K562 (cell line): Measurements from ENCODE around the gene GRWD1. TPM values are rescaled to one million over a fixed set of nuclear protein-coding genes. Genes with fewer than 3 reads are reported as not detected.

Experiments
- ARID3B ChIP-seq: fragments of 250-450 bp; sonication (Bioruptor Pico); IDR thresholded peaks from 2 replicates; pipeline ENCODE4 v1.4.0; 2020; ENCODE audit warnings: borderline replicate concordance
- CAMTA2 ChIP-seq: fragments of 250-450 bp; sonication (Bioruptor Pico); conservative IDR thresholded peaks from 2 replicates; pipeline ENCODE4 v1.5.1; 2022
- CC2D1A ChIP-seq: fragments of 450-650 bp; IDR thresholded peaks from 2 replicates; pipeline ENCODE4 v1.6.1; 2017; ENCODE audit warnings: mild to moderate bottlenecking
- DNMT1 ChIP-seq: fragments of 450-650 bp; IDR thresholded peaks from 2 replicates; pipeline ENCODE4 v1.6.1; 2016; ENCODE audit warnings: antibody characterized with exemption, mild to moderate bottlenecking
- E4F1 ChIP-seq: fragments of 250-450 bp; sonication (Bioruptor Pico); IDR thresholded peaks from 2 replicates; pipeline ENCODE4 v1.5.0; 2021; ENCODE audit warnings: mild to moderate bottlenecking, borderline replicate concordance
- EGR1 ChIP-seq: fragments of 450-650 bp; conservative IDR thresholded peaks from 2 replicates; pipeline ENCODE4 v1.6.1; 2017; ENCODE audit warnings: mild to moderate bottlenecking
- ELK1 ChIP-seq: sonication (generic); formaldehyde crosslinking; IDR thresholded peaks from 2 replicates; pipeline ENCODE4 v1.8.1; 2022; ENCODE audit warnings: missing genetic modification reagents
- HIVEP1 ChIP-seq: fragments of 250-450 bp; sonication (Bioruptor Pico); IDR thresholded peaks from 2 replicates; pipeline ENCODE4 v1.4.0; 2020; ENCODE audit warnings: mild to moderate bottlenecking
- JUND ChIP-seq, 2 experiments: IDR thresholded peaks; 2 replicates in 1 of 2; 3 replicates in 1 of 2; pipeline ENCODE4 v1.6.1; 2011; ENCODE audit warnings: borderline replicate concordance in 2 of 2, low read depth in 2 of 2, low read length in 2 of 2, improper control_type of control experiment in 1 of 2, missing biosample characterization in 1 of 2, missing genetic modification characterization in 1 of 2, missing genetic modification reagents in 1 of 2
- L3MBTL2 ChIP-seq: fragments of 450-650 bp; IDR thresholded peaks from 2 replicates; pipeline ENCODE4 v1.6.1; 2016; ENCODE audit warnings: mild to moderate bottlenecking, moderate library complexity
- NFE2 ChIP-seq: IDR thresholded peaks from 2 replicates; pipeline ENCODE4 v1.6.1; 2014; ENCODE audit warnings: antibody characterized with exemption, low read depth
- PREB ChIP-seq: sonication (generic); formaldehyde crosslinking; IDR thresholded peaks from 2 replicates; pipeline ENCODE4 v1.8.1; 2023; ENCODE audit warnings: mild to moderate bottlenecking, missing genetic modification reagents
- RAD51 ChIP-seq: fragments of 450-650 bp; IDR thresholded peaks from 2 replicates; pipeline ENCODE4 v1.7.1; 2016; ENCODE audit warnings: low read depth, mild to moderate bottlenecking, borderline replicate concordance
- RBFOX2 ChIP-seq: fragments of 200-400 bp; formaldehyde crosslinking; IDR thresholded peaks from 2 replicates; pipeline ENCODE4 v1.6.1; 2017; ENCODE audit warnings: low read depth, mild to moderate bottlenecking, low read length, moderate library complexity
- RUNX1 ChIP-seq: sonication (generic); IDR thresholded peaks from 2 replicates; pipeline ENCODE4 v1.6.1; 2016; ENCODE audit warnings: antibody characterized with exemption, low read depth
- SNAPC5 ChIP-seq: fragments of 250-450 bp; sonication (Bioruptor Pico); IDR thresholded peaks from 2 replicates; pipeline ENCODE4 v1.8.0; 2021; ENCODE audit warnings: moderate library complexity, mild to moderate bottlenecking, inconsistent platforms
- TARDBP ChIP-seq: fragments of 450-650 bp; IDR thresholded peaks from 2 replicates; pipeline ENCODE4 v1.6.1; 2016
- TEAD2 ChIP-seq: fragments of 450-650 bp; IDR thresholded peaks from 2 replicates; pipeline ENCODE4 v1.6.1; 2016; ENCODE audit warnings: missing genetic modification characterization, control low read depth, missing compliant biosample characterization
- THRAP3 ChIP-seq: fragments of 450-650 bp; IDR thresholded peaks from 2 replicates; pipeline ENCODE4 v1.6.1; 2016; ENCODE audit warnings: mild to moderate bottlenecking, inconsistent platforms, borderline replicate concordance
- XRCC5 ChIP-seq: fragments of 200-400 bp; formaldehyde crosslinking; IDR thresholded peaks from 2 replicates; pipeline ENCODE4 v1.6.1; 2017; ENCODE audit warnings: low read depth, mild to moderate bottlenecking, low read length
- ZFP30 ChIP-seq: fragments of 250-450 bp; sonication (Bioruptor Pico); IDR thresholded peaks from 2 replicates; pipeline ENCODE4 v1.8.0; 2022; ENCODE audit warnings: moderate library complexity, mild to moderate bottlenecking, inconsistent platforms, borderline replicate concordance
- ZNF133 ChIP-seq: fragments of 250-450 bp; sonication (Bioruptor Pico); IDR thresholded peaks from 2 replicates; pipeline ENCODE4 v1.4.0; 2020; ENCODE audit warnings: mild to moderate bottlenecking
- ZNF668 ChIP-seq: fragments of 250-450 bp; sonication (Bioruptor Pico); IDR thresholded peaks from 2 replicates; pipeline ENCODE4 v1.8.0; 2022; ENCODE audit warnings: mild to moderate bottlenecking, inconsistent platforms
- polyA plus RNA-seq, 8 experiments: library from polyadenylated mRNA; depleted of rRNA in 4 of 8; stranded (reverse) in 5 of 8; unstranded in 3 of 8; fragments of >200 nt; fragmentation: Nextera tagmentation in 2 of 8; fragmentation: Illumina TruSeq in 1 of 8; extraction: Ambion mirVana in 2 of 8; extraction: Trizol in 1 of 8; gene quantifications; 2 replicates each; pipeline versions ENCODE4 v1.2.1 to v1.2.3, GENCODE V29; 2011 to 2014; ENCODE audit warnings: inconsistent platforms in 1 of 8, missing spikeins in 1 of 8
- total RNA-seq, 7 experiments: library from RNA; depleted of rRNA in 6 of 7; stranded (reverse); fragments of >200 nt in 6 of 7; fragmentation: Illumina TruSeq in 2 of 7; extraction: Trizol in 2 of 7; gene quantifications; 2 replicates each; pipeline versions ENCODE4 v1.2.1 to v1.2.3, GENCODE V29; 2011 to 2021; ENCODE audit warnings: low replicate concordance in 1 of 7

The GRWD1 gene
- total and polyA plus RNA-seq, 9 of the 15 experiments (the other 6 are each of a cell fraction or from before 2014, with no cell fraction given): 1.5 to 87.2 (median 24.5) TPM

- no peak for TF ChIP-seq ELK1 (CRISPR knock-in tag)
- TF ChIP-seq RUNX1: no peak
- no peak for TF ChIP-seq TARDBP
- no peak for TF ChIP-seq TEAD2 (tag)
- TF ChIP-seq L3MBTL2: no peak
- TF ChIP-seq THRAP3: no peak
- TF ChIP-seq EGR1: no peak
- no peak for TF ChIP-seq HIVEP1 (CRISPR knock-in tag)
- TF ChIP-seq RAD51: no peak
- no peak for TF ChIP-seq ZNF668 (CRISPR knock-in tag)
- peak; percentile 74; the same call in 1 of the 2 replicates for TF ChIP-seq XRCC5
- TF ChIP-seq PREB (CRISPR knock-in tag): no peak
- TF ChIP-seq ARID3B (CRISPR knock-in tag): no peak
- no peak for TF ChIP-seq SNAPC5
- TF ChIP-seq ZNF133 (CRISPR knock-in tag): no peak
- no peak for TF ChIP-seq RBFOX2
- TF ChIP-seq JUND (IDR thresholded peaks at IDR 0.05; ENCODE audit: borderline replicate concordance, low read depth, low read length): no peak
- no peak for TF ChIP-seq JUND (tag; IDR thresholded peaks at IDR 0.05; ENCODE audit: borderline replicate concordance, low read depth, low read length)
- no peak for TF ChIP-seq ZFP30 (CRISPR knock-in tag)
- TF ChIP-seq DNMT1: no peak
- no peak for TF ChIP-seq CC2D1A
- TF ChIP-seq E4F1 (CRISPR knock-in tag): no peak
- no peak for TF ChIP-seq NFE2
- TF ChIP-seq CAMTA2 (CRISPR knock-in tag): no peak
Observed at GRCh38 chr19:48489608-48490216, 43.9 kb downstream of the GRWD1 start (continued).
